Activated T-helper 9 cell treated with anti-CD3 and anti-CD28 coated beads, Interleukin-2, amount 50 U/mL, for 16 hours (primary cell): ENCODE results near the gene SYNRG.
"Not testable (repeated sequence)": the region's sequence is repeated elsewhere in the genome, so short reads cannot be mapped to it uniquely, and the experiment has no call there.

ENCODE experiments used
- DNase-seq: peaks from one replicate; pipeline ENCODE4 v3.0.0-alpha.2; 2020; ENCODE audit warnings: low read depth

SYNRG gene

GRCh38 chr17:37543637-37544052 lies 65.6 kb downstream of the SYNRG start:
- no peak for DNase-seq

GRCh38 chr17:37541880-37542660 lies 67.1 kb downstream of the SYNRG start:
- DNase-seq, result no peak

DNA sequence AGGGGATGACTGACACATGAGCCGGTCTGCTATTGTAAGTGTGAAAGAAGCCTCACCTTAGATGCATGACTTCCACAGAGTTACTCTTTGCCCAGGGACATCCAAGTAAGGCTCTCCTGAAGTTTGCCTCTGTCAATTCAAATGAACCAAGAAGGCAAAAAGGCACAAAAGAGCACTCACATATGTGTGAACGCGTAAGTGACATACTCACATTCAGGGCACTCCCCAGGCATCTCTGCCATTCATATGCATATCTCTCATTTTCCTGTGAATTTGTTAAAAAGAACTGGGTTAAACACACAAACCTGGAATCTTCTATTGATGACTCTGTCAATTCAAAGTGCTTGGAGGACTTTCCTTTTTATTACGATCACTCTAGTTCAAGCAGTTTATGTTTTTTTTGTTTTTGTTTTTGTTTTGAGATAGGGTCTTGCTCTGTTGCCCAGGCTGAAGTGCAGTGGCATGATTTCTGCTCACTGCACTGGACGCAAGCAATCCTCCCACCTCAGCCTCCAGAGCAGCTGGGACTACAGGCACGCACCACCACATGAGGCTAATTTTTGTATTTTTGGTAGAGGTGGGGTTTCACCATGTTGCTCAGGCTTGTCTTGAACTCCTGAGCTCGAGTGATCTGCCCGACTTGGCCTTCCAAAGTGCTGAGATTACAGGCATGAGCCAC lies 70.1 kb downstream of the SYNRG start:
- no peak for DNase-seq

GRCh38 chr17:37535906-37536305 lies 73.3 kb downstream of the SYNRG start:
- no peak for DNase-seq

GRCh38 chr17:37532756-37533155 lies 76.5 kb downstream of the SYNRG start:
- DNase-seq, result no peak

GRCh38 chr17:37530420-37530819 lies 78.8 kb downstream of the SYNRG start:
- no peak for DNase-seq

- DNase-seq, result no peak
Measured at GRCh38 chr17:37527249-37527851, 81.9 kb downstream of the SYNRG start.

- DNase-seq, result no peak
Measured at GRCh38 chr17:37523715-37524219, 85.5 kb downstream of the SYNRG start.

- DNase-seq, result no peak
Measured at GRCh38 chr17:37521821-37522220, 87.4 kb downstream of the SYNRG start.

- no peak for DNase-seq
Measured at GRCh38 chr17:37520174-37520573, 89.0 kb downstream of the SYNRG start.

DNA sequence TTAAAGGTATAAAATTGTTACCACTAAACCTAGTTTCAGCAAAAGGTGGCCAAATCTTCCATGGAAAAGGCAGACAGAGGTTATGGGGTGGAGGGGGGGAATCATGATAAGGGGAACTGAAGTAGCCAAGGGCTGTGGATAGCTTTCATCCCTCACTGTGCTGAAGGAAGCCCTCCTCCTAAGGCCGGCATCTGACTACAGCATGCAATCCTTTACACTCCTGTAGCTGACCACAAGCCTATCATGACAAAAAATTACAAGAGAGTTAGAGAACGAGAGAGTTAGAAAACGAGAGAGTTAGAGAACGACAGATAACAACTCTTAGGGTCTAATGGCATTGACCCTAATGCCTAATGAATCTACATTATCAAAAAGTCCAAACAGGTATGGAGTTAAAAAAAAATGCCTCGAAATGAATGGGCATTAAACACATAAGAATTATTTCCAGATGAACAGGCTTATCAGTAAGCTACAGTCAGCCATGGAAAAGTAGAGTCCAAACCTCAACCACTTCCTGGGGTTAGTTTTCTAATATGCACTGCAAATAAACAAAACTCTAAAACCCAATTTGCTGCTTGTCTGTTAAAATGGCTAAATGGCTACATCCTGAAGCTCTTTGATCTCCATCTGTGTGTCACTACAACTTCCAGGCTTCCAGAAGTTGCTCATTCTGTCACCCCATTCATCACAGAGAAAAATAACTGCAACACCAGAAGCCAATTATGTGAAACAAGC lies 89.8 kb downstream of the SYNRG start:
- no peak for DNase-seq

- DNase-seq, result no peak
Measured at GRCh38 chr17:37518826-37519225, 90.4 kb downstream of the SYNRG start.

GRCh38 chr17:37517881-37518280 lies 91.3 kb downstream of the SYNRG start:
- no peak for DNase-seq

DNA sequence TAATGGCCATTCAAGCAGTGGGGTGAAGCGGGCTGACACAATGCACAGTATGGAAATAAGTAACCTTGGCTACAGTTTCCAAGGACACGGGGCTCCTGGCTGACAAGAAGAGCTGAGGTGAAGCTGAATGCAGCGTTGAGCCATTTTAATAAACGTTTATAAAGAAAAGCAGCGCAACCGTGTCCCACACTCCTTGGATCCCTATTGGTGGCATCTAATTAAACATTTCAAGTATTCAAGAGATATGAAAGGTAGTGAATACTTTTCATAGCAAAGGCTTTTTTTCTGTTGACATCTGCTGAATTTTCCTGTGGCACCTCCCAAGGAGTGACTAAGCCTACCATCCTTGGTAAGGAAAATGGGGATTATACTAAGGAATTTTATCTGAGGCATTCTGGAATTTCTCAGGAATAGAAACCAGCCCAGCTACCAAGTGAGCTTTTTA lies 93.1 kb downstream of the SYNRG start:
- no peak for DNase-seq

DNA sequence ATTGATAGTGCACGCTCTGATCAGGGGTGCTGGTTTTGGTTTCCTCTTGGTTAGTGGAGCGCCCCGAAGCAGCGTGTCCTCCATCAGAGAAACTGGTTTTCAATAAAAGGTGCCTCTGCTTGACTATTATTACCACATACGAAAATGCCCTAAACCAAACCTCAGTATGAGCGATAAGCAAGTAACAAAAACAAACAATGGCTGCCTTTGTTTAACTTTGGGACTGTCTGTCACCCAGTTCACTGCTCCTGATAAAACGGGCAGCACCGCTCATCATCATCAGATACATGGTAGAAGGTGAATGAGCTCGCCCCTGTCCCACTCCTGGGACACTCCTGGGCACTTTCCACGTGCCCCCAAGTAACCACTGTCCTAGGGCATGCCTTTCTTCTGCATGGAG lies 95.5 kb downstream of the SYNRG start:
- no peak for DNase-seq

GRCh38 chr17:37512442-37513068 lies 96.7 kb downstream of the SYNRG start:
- DNase-seq, result no peak

GRCh38 chr17:37511642-37512041 lies 97.6 kb downstream of the SYNRG start:
- not testable (repeated sequence) for DNase-seq

DNA sequence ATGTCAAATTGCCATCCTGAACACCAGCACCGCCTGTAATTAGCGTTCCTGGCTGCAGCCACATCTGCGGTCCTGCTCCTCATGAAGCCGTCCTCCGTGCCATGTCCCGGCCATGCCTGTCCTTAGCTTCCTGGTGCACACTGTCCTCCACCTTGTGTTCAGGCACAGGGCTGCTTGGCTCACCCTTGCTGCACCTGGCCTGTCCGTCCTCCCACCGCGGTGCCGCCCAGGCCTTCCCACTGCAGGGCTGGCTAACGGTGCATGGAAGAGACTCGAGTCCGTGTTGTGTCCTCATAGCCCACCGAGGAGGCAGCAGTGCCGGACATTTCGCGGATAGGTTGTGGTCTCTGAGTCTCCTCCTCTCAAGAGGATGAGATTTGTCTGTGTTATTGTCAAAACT lies 99.2 kb downstream of the SYNRG start:
- DNase-seq, result no peak

DNA sequence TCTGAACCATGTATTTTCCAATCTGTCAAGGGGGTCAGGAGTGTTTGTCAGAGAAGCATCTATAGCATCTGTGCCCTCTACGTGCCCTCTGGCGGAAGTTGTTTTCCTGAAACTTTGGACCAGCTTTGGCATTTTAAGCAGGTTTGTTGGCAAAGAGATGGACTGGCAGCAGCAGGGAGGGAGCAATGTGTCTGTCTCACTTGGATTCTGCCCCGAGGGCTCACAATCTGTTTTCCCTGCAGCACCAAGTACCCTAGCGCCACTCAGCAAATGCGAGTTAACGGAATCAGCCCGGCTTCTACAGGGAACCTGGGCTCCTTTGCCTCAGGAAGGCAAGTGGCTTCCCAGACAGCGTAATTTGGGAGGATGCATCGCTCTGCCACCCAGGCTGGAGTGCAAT lies 102.1 kb downstream of the SYNRG start:
- no peak for DNase-seq

- DNase-seq, result no peak
Measured at GRCh38 chr17:37506678-37507077, 102.5 kb downstream of the SYNRG start.

DNA sequence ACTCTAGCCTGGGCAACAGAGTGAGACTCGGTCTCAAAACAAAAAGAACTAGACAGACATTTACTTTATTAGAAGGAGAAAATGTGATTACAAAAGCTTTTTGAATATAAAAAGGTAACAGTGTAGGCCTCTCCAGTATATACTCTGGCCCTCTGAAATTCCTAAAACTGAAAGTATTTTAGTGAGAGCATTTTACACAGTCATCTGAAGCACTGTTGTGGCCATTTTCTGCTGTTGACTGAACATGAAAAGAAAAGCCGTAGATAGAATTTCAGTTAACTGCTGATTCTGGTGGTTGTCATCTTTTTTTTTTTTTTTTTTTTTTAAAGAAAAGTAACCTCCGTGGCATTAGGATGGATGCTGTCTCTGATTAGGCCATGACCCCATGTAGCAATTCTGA lies 103.9 kb downstream of the SYNRG start:
- no peak for DNase-seq

DNA sequence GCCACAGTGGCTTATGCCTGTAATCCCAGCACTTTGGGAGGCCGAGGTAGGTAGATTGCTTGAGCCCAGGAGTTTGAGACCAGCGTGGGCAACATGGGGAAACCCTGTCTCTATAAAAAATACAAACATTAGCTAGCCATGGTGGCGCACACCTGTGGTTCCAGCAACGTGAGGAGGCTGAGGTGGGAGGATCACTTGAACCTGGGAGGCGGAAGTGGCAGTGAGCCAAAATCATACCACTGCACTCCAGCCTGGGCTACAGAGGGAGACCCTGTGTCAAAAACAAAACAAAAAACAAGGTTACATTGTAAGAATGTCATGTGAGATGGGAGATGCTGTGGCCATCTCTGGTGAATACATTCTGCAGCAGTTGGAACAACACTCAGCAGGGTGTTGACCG lies 106.1 kb downstream of the SYNRG start:
- DNase-seq, result no peak
